HG03342 (cell line): Measurements from ENCODE around the gene OPCML.

Experiments used
- ATAC-seq: cut with Tn5 transposase; IDR thresholded peaks from one replicate; pipeline ENCODE4 v1.9.1; 2021; ENCODE audit warnings: mild to moderate bottlenecking, moderate library complexity; ENCODE audit not compliant: unreplicated experiment

The OPCML gene

GRCh38 chr11:132551016-132551415 is 981.3 kb downstream of the OPCML start:
- ATAC-seq = no peak

GRCh38 chr11:132549561-132549960 is 982.7 kb downstream of the OPCML start:
- no peak for ATAC-seq

DNA sequence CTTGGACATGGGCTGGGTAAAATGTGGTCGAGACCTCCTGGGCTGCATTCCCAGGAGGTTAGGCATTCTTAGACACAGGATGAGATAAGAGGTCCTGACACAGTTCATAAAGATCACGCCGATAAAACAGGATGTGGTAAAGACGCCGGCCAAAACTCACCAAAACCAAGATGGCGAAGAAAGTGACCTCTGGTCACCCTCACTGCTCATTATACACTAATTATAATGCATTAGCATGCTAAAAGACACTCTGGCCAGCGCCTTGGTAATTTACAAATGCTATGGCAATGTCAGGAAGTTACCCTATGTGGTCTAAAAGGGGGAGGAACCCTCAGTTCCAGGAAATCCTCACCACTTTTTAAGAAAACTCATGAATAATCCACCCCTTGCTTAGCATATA is 983.3 kb downstream of the OPCML start:
- ATAC-seq = no peak

DNA sequence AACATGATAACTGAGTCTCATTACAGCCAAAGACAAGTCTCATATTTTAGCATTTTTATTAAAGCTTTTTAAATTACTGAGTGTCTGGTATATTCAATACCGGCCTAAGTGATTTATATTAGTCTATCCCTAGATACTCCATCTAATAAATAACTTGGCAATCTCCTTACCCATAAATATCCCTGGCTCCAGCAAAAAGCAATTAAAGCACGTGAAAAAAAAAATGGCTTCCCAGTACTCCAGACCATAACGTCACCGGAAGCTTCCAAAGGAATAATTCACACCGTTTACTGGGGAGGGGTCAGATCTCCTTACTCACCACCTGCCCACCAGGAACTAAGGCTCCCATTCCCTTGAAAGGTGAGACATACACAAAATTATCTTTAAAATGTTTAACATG is 988.3 kb downstream of the OPCML start:
- ATAC-seq = no peak

- ATAC-seq = no peak
Measured at GRCh38 chr11:132541794-132542193, 990.5 kb downstream of the OPCML start.

GRCh38 chr11:132540581-132540980 is 991.7 kb downstream of the OPCML start:
- ATAC-seq = no peak

- no peak for ATAC-seq
Measured at GRCh38 chr11:132539590-132540368, 992.5 kb downstream of the OPCML start.

DNA sequence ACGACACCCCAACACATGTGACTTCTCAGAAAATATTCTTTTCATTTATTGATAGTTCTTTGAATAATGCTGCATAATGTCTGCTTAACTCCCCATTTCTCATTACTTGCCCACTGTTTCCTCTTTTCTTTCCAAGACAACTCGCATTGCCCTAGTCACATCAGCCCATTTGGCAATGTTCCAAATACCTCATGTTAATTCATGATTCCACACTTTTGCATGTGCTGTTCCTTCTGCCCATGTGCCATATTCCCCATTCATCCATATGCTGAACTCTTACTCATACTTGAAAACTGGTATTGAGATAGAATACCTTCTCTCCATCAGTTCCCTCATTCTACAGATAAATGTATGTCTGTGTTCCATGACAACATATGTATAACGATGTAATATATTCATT is 993.7 kb downstream of the OPCML start:
- ATAC-seq = no peak

DNA sequence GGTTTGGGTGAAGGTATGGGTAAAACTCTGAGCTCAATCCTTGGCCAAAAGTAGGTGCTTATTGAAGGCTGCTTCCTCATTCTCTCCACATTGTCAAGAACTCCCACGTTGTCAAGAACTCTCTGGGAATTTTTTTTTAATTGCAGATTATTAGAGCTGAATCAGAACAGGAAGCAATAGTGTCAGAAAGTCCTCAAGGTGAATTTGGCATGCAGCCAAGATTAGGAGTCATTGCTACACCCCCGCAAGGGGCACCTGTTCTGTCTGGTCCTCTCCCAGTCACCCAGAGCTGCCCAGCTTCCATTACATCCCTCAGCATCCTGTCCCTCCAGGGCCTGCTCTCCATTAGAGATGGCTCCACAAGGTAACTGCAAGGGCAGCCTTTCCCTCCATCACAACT is 996.5 kb downstream of the OPCML start:
- no peak for ATAC-seq

DNA sequence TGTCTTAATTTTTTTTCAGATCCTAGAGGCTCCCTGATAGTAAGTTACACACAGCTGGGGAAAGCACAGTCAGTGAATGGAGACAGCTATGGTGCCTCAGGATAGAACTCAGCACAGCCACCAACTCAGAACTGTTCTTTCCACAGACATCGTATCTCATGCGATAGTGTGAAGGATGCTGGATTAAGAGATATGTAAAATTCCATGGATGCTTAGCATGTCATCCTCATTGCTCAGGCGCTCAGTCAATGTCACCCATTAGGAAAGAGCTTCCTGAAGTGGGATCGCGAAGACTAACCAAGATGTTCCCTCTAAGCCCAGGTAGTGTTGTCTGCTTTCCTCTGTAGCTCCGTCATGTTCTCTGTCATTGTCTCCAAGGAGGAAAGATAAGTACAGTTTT is 1000.4 kb downstream of the OPCML start:
- ATAC-seq = no peak

GRCh38 chr11:132528181-132528580 is 1004.1 kb downstream of the OPCML start:
- ATAC-seq = no peak

DNA sequence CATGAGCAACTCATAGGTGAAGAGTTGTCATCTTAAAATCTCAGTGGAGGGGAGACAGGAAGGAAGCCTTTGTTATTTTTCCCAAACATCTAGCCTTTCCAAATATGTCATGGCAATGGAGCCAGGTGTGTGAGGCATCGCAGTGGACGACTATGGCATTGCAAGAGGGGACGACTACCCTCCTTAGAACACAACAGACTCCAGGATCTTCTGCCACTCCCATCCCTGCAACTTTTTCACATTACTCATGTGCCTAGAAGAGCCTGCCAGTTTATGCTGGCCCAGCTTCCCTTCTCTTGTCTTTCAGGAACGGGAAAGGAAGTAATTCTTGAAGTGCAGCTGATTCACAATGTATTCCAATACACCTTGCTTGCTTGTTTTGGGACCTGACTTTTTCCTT is 1008.4 kb downstream of the OPCML start:
- ATAC-seq = no peak

DNA sequence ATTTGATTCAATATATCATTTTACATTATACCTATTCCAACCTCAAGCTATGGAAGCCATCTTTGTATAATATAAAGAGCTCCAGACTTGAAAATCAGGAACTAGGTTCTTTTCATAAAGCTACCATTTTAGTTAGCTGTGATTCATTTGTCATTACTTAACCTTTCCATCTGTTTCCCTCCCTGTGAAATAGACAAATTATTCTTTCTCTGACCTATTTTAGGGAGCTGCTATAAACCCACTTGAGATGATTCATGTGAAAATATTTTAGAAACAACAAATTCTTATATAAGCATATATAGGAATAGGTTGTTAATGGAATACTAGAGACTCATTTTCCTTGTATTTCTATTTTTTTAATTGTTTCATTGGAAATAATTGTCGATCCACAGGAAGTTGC is 1012.1 kb downstream of the OPCML start:
- no peak for ATAC-seq

DNA sequence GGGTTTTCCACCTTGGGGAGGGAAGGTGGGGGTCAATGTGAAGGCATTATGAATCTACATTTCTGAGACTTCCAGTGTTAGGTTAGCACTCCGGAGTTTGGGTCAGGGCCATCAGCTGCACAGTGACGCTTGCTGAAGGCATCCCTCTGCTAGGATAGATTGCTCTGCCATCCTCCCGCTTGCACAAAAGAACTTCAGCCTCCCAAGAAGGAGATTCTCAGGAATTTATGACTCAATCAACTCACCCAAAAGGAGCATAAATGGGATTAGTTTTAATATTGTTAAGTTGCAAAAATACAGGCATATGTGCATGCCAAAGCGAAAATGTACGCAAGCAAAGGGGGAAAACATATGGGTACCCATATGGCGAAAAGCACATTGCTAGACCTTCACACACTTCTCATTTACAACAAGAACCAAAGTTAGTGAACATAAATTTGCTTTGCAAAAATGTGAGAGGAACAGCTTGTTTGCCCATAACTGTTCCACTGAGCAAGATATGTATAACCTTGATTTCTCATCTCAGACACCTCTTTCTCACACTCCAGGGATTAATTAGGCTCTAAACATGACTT is 1013.0 kb downstream of the OPCML start:
- ATAC-seq = no peak

GRCh38 chr11:132504501-132505041 is 1027.7 kb downstream of the OPCML start:
- ATAC-seq = no peak

DNA sequence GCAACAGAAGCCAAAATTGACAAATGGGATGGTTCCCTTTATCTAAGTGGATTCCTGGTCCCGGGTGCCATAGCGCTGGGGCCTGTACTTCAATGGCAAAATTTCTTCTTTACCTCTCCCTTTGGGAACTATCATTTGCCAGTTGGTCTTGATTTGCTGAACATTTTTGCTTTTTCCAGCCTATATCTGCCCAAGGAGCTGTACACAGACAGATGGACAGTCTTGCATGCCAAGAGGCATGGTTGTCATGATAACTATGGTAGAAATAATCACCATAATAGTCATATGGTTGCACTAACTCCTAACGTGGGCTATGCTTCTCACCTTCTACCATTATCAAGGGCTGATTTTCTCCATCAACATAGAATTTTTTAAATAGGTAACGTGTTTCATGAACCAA is 1030.9 kb downstream of the OPCML start:
- ATAC-seq = no peak

DNA sequence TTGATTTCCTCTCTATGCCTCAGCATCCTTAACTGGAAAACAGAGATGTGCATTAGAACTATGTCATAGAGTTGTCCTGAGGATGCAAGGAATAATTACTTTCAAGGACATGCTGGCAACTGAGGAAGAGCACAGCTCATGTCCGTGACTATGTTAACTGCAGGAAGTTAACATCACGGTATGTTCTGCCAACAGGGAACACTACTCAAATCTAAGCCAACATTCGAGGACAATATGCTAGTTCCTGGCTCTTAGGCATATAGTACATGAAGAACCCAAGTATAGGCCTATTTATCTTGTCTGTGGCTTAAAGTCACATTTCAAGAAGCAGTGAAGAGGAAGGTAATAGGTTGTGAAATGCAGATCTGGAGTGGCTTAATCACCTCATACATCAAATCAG is 1032.6 kb downstream of the OPCML start:
- ATAC-seq = no peak

DNA sequence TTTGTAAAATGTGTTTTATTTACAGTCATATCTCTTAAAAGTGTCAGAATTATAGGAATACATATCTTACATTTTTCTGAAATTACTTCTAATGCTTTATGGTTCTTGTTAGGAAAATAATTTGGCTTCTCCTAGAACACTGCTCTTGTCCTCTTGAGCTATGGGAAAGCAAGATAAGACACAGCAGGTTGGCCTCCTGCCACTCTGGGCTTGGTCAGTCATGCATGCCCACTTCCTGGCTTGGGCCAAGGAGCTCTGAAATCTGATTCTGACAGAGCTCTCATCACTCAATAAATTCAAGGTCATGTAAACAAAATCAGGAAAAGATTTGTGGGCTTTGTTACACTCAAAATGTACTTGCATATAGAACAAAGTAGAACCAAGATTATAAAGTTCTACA is 1036.0 kb downstream of the OPCML start:
- ATAC-seq = no peak

- no peak for ATAC-seq
Measured at GRCh38 chr11:132493801-132494200, 1038.5 kb downstream of the OPCML start.

DNA sequence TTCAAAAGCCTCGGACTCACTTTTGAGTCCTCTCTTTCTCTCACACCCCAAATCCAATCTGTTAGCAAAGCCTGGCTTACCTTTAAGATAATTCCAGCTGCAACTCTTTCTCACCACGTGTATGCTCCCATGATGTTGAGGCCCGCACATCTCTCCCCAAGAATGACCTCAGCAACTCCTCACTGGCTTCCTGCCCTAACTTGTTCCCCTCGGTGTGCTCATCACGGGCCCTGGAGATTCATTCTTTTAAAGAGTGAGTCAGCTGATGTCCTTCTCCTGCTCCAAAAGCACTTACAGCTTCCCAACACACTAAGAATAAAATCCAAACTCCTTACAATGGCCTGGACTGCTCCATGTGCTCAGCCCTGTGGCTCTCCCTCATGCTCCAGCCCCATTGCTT is 1041.3 kb downstream of the OPCML start:
- ATAC-seq = no peak

DNA sequence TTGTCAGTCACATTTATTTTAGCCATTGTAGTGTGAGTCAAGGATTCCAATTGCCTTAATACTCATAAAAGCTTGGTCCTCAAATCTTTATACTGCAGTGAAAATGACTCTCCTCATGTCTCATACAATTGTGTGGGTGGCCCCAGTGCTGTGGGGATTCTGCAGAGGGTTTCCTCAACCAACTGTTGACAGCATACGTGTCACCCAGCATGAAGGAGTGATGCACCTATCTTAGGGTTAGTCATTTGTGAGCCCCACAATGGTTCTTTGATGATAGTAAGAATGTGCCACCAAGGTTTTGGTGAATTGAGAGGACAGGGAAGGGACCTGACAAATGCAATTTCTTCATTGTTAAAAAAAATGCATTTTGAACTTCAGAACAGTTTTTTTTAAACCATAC is 1046.2 kb downstream of the OPCML start:
- ATAC-seq = no peak

DNA sequence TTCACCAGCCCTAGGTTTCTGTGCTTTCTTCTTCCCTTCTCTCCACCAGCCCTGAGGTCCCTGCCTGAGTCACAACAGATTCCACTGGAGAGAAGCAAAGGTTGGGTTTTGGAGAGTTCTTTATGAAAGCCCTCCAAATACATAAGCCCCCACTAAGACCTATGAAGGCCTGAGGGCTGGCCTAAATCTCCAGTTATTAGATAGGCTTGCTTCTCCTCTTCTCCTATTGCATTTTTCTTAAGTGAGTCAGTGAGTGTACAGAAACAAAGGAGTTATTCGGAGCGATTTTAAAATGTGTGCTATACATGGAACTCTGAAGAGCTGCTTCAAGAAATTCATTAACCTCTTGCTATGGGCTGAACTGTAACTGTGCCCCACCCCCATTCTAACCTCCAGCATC is 1057.3 kb downstream of the OPCML start:
- ATAC-seq = no peak
